Testis (tissue), 2 donors: Measurements from ENCODE around the gene ERBB4.

ENCODE experiments used
- POLR2A ChIP-seq: fragments of 450-650 bp; IDR thresholded peaks from one replicate; pipeline ENCODE4 v1.6.1; 2017; ENCODE audit warnings: antibody characterized with exemption, mild to moderate bottlenecking, moderate library complexity
- TF ChIP-seq, protein P1 (sequence below), 3 experiments: fragments of 450-650 bp in 2 of 3; fragments of 200-600 bp in 1 of 3; sonication (generic) in 1 of 3; IDR thresholded peaks; one replicate each; pipeline ENCODE4 v1.5.1; 2016 to 2019; ENCODE audit warnings: antibody characterized with exemption in 3 of 3, mild to moderate bottlenecking in 2 of 3, moderate library complexity in 1 of 3

DNA sequence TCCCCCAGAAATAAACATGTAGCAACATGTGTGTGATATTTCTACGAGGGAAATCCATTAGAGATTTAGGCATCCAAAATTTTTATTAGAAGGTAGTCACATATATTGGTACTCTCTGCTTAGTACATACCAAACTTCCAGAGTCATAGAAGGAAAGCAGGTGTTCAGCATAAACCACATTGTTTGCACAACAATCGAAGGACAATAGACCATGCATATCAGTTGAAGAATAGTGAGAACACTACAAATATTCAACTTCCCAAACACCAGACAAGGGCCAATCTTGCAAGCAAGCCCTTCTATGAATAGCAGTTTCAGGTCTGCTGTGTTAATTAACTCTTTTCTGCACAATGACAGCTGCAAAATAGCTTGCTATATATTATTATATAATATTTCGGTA is 702.2 kb downstream of the ERBB4 start:
- TF ChIP-seq, protein P1, sequence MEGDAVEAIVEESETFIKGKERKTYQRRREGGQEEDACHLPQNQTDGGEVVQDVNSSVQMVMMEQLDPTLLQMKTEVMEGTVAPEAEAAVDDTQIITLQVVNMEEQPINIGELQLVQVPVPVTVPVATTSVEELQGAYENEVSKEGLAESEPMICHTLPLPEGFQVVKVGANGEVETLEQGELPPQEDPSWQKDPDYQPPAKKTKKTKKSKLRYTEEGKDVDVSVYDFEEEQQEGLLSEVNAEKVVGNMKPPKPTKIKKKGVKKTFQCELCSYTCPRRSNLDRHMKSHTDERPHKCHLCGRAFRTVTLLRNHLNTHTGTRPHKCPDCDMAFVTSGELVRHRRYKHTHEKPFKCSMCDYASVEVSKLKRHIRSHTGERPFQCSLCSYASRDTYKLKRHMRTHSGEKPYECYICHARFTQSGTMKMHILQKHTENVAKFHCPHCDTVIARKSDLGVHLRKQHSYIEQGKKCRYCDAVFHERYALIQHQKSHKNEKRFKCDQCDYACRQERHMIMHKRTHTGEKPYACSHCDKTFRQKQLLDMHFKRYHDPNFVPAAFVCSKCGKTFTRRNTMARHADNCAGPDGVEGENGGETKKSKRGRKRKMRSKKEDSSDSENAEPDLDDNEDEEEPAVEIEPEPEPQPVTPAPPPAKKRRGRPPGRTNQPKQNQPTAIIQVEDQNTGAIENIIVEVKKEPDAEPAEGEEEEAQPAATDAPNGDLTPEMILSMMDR (IDR thresholded peaks at IDR 0.05) = no peak
- TF ChIP-seq POLR2A = no peak
